Ascending aorta (tissue), 2 donors: ENCODE results near the gene ZFP62. TPM values are rescaled to one million over a fixed set of nuclear protein-coding genes. Genes with fewer than 3 reads are reported as not detected.
A peak's percentile ranks its signal among the peaks of the same experiment; 100 is the strongest.

Experiments
- DNase-seq, 2 donors: peaks; one replicate each; pipeline ENCODE4 v3.0.0-alpha.2; 2019; ENCODE audit warnings: low spot score in 2 of 2
- H3K27ac ChIP-seq, 2 donors: fragments of 200-600 bp; sonication (generic); one replicate each; pipeline ENCODE4 v1.5.1; 2016 to 2017; ENCODE audit warnings: mild to moderate bottlenecking in 1 of 2
- H3K27me3 ChIP-seq: fragments of 200-600 bp; sonication (generic); one replicate; pipeline ENCODE4 v1.5.1; 2017
- H3K36me3 ChIP-seq, 2 donors: fragments of 200-600 bp; sonication (generic); one replicate each; pipeline ENCODE4 v1.5.1; 2016
- H3K4me1 ChIP-seq, 2 donors: fragments of 200-600 bp; sonication (generic); one replicate each; pipeline ENCODE4 v1.5.1; 2016 to 2017; ENCODE audit warnings: mild to moderate bottlenecking in 1 of 2
- H3K4me3 ChIP-seq, 2 donors: fragments of 200-600 bp; sonication (generic); one replicate each; pipeline ENCODE4 v1.5.1; 2016 to 2017; ENCODE audit warnings: mild to moderate bottlenecking in 1 of 2
- H3K9me3 ChIP-seq, 2 donors: fragments of 200-600 bp; sonication (generic); one replicate each; pipeline ENCODE4 v1.5.1; 2016
- intact Hi-C: fragments of 100-400 bp; cut with DNase I; formaldehyde crosslinking; loops from one replicate; pipeline ENCODE4 v1.15.1; 2023
- total RNA-seq: library from RNA; depleted of rRNA; stranded (reverse); fragments of >200 nt; gene quantifications from one replicate; pipeline ENCODE4 v1.1.0, GENCODE V29; 2016
- TF ChIP-seq, protein P1 (sequence below), 3 experiments: fragments of 200-600 bp in 2 of 3; fragments of 450-650 bp in 1 of 3; sonication (generic) in 2 of 3; IDR thresholded peaks; one replicate each; pipeline ENCODE4 v1.5.1; 2016 to 2019; ENCODE audit warnings: antibody characterized with exemption in 3 of 3, mild to moderate bottlenecking in 1 of 3, moderate library complexity in 1 of 3

Gene ZFP62
- 1.8 TPM for total RNA-seq

DNA sequence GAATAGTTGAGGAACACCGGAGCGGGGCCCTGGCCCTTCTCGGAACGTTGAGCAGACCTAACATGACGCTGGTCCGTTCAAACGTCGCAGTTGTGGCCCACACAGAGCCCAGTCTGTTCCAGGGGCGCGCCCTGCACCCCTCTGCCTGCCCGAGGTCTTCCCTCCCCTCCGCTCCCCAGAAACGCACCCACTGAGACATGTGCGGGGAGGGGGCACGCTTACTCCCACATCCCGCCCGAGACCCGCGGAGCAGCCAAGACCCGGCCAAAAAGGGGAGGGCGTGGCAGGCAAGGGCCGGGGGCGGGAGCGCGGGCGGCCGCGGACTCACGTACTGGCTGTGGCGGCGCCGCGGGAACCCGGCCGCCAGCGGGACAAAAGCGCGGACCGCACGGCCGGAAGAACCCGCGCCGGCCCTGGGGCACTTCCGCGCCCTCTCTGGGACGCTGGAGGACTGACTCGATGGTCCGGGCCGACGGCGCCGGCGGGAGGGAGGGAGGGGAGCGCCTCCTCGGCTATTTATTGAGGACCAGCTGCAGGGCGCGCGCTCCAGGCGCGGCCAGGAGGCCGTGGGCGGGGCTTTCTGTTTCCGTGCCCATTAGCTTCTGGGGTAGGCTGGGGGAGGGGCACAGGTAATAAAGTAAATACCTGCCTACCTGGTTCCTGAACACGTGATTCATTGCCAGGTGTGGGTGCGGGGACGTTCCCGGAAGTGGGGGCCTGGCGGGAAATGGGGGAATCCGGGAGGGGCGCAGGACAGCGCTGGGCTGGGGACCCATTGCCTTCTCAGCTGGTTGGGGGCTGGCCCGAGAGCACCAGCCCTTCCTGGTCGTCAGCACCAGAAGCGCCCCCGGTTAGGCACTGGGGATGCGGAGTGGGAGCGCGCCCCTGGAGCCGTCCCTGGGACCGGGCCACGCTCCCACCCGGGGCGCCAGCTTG lies at the start of gene ZFP62:
Gene ZFP62, minus strand, starts transcription at position 390 of the 936 bp plus-strand sequence. Its CDS starts 57 bp downstream, at position 333.
- intact Hi-C loops: loop anchor here (1.0 to 5.0 kb wide), 4 partner anchors 30 to 74 kb away; partner anchors contain the start of gene MGAT1
- Histone ChIP-seq H3K27ac (peak within 1 kb of the TSS; percentile 69 to 80), H3K36me3 (peaks cover 0 to 8% of the 10 kb centered on the region in 2 donors), H3K27me3 (no peaks in the 10 kb centered on the region), H3K4me1 (peaks cover 0 to 3% of the 10 kb centered on the region in 2 donors), H3K4me3 (peak within 1 kb of the TSS; percentile 82 to 83), H3K9me3 (no peaks in the 10 kb centered on the region)
- TF ChIP-seq, protein P1, sequence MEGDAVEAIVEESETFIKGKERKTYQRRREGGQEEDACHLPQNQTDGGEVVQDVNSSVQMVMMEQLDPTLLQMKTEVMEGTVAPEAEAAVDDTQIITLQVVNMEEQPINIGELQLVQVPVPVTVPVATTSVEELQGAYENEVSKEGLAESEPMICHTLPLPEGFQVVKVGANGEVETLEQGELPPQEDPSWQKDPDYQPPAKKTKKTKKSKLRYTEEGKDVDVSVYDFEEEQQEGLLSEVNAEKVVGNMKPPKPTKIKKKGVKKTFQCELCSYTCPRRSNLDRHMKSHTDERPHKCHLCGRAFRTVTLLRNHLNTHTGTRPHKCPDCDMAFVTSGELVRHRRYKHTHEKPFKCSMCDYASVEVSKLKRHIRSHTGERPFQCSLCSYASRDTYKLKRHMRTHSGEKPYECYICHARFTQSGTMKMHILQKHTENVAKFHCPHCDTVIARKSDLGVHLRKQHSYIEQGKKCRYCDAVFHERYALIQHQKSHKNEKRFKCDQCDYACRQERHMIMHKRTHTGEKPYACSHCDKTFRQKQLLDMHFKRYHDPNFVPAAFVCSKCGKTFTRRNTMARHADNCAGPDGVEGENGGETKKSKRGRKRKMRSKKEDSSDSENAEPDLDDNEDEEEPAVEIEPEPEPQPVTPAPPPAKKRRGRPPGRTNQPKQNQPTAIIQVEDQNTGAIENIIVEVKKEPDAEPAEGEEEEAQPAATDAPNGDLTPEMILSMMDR (IDR thresholded peaks at IDR 0.05): peak in 1 of 3 experiments; percentile 9
- peak; percentile 59 to 95 for DNase-seq

DNA sequence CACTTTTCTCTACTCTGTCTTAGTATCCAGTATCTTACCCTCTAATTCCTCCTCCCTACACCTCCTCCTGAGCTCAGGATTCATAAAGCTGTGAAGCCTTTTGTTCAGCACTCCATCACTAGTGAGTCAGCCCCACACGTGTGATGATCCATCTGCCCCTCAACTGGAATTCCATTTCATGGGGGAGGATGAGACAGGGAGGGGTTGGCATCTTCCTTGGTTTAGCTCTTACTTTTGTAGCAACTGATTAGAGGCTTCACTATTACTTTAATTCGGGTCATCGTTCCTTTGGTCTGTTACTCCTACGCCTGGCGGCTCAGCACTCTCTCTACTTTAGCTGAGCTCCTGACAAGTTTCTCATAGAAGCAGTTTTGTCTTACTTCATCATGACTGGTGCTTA lies 49.7 kb upstream of the ZFP62 start:
- DNase-seq: no peak
- no peak overlapping the region for H3K4me3 ChIP-seq
- no peaks in the 10 kb centered on the region for H3K36me3 ChIP-seq
- TF ChIP-seq, protein P1 (IDR thresholded peaks at IDR 0.05): no peak
- no peaks in the 10 kb centered on the region for H3K27me3 ChIP-seq
- H3K27ac ChIP-seq: no peak overlapping the region
- H3K9me3 ChIP-seq: no peaks in the 10 kb centered on the region
- intact Hi-C loops: no loop called here
- H3K4me1 ChIP-seq: no peaks in the 10 kb centered on the region

DNA sequence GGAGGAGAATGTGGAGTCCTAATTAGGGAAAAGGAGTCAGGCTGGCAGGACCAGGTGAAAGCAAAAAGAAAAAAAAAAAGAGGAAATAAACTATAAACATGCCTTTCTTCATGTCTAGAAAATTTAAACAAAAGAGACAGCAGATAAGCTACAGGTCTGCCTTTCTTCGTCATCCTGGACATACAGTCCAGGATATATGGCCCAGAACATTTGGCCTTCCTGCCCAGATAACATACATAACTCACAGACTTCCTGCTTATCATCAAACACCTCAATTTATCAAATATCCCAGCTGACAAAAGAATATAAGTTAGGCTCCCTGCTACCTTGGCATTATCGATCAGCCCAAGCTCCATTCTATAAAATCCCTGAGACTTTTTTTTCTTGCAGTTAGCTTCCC lies 49.1 kb upstream of the ZFP62 start:
- DNase-seq: no peak
- intact Hi-C loops: no loop called here
- no peaks in the 10 kb centered on the region for H3K4me1 ChIP-seq
- TF ChIP-seq, protein P1 (IDR thresholded peaks at IDR 0.05): no peak
- H3K36me3 ChIP-seq: no peaks in the 10 kb centered on the region
- no peaks in the 10 kb centered on the region for H3K9me3 ChIP-seq
- H3K27me3 ChIP-seq: no peaks in the 10 kb centered on the region
- H3K27ac ChIP-seq: no peak overlapping the region
- no peak overlapping the region for H3K4me3 ChIP-seq

DNA sequence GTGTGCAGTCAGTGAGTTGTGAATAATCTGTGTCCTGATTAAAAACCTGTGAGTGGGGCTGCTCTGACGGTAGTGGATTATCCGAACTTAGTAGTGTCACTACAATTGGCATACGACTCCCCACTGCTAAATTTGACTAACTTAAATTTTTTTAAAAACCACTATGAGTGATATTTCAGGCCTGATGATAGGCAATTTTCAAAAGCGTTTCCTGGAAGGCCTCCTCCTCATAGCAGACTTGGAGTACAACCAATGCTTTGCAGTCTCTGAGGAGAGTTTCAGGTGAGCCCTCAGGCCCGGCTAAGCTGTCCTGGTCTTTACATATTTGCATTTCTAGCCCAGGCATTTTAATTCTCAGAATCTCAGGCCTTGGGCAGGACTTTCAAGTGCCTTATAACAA lies 48.7 kb upstream of the ZFP62 start:
- Histone ChIP-seq H3K27ac (no peak overlapping the region), H3K9me3 (no peaks in the 10 kb centered on the region), H3K36me3 (no peaks in the 10 kb centered on the region), H3K27me3 (no peaks in the 10 kb centered on the region), H3K4me3 (no peak overlapping the region), H3K4me1 (no peaks in the 10 kb centered on the region)
- intact Hi-C loops: no loop called here
- no peak for DNase-seq
- TF ChIP-seq, protein P1 (IDR thresholded peaks at IDR 0.05): no peak

DNA sequence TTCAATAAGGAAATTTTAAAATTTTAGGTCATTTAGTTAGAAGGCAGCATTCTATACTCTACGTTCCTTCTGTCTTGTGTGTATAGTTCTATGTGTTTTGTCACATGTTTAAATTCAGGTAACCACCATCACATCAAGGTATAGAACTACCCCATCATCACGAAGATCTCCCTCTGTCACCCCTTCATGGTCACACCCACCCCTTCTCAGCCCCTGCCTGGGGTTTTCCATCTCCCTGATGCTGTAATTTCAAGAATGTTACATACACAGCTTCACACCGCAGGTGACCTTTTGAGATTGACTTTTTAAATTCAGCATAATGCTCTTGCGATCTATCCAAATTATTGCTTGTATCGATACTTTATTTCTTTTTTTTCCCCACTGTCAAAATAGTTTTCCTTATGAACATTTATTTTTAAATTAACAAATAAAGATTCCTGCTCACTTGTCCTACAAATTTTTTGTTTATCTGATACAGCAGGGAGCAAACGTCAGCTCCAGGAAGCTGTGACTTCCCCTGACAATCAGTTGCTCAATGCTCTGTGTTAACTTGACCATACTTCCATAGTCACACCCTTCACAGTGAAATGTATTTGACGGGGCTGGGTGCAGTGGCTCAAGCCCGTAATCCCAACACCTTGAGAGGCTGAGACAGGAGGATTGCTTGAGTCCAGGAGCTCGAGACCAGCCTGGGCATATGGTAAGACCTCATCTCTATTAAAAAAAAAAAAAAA lies 48.1 kb upstream of the ZFP62 start:
- no peak for DNase-seq
- TF ChIP-seq, protein P1 (IDR thresholded peaks at IDR 0.05): no peak
- H3K4me1 ChIP-seq: no peaks in the 10 kb centered on the region
- H3K9me3 ChIP-seq: no peaks in the 10 kb centered on the region
- no peak overlapping the region for H3K27ac ChIP-seq
- intact Hi-C loops: no loop called here
- no peak overlapping the region for H3K4me3 ChIP-seq
- no peaks in the 10 kb centered on the region for H3K27me3 ChIP-seq
- H3K36me3 ChIP-seq: no peaks in the 10 kb centered on the region
